Endodermal cell (in vitro differentiated cells): Measurements from ENCODE around the gene THSD4. TPM values are rescaled to one million over a fixed set of nuclear protein-coding genes. Genes with fewer than 3 reads are reported as not detected.

Experiments
- DNase-seq: peaks from one replicate; pipeline ENCODE4 v3.0.0-alpha.2; 2017
- H3K27ac ChIP-seq: 2 replicates; pipeline ENCODE4 v1.5.1; 2013; ENCODE audit warnings: mild to moderate bottlenecking, low read depth, low read length, moderate library complexity
- H3K27me3 ChIP-seq: 2 replicates; pipeline ENCODE4 v1.6.1; 2013; ENCODE audit warnings: mild to moderate bottlenecking, low read length, moderate library complexity; ENCODE audit not compliant: insufficient read depth, control insufficient read depth, poor library complexity, severe bottlenecking
- H3K36me3 ChIP-seq: 2 replicates; pipeline ENCODE4 v1.7.0; 2013; ENCODE audit warnings: mild to moderate bottlenecking, low read length, moderate library complexity; ENCODE audit not compliant: control insufficient read depth, insufficient read depth
- H3K4me1 ChIP-seq: one replicate; pipeline ENCODE4 v1.7.0; 2013; ENCODE audit warnings: low read length; ENCODE audit not compliant: control insufficient read depth, insufficient read depth
- H3K4me3 ChIP-seq: 2 replicates; pipeline ENCODE4 v1.5.1; 2013; ENCODE audit warnings: mild to moderate bottlenecking, low read length, moderate library complexity
- H3K9ac ChIP-seq: 2 replicates; pipeline ENCODE4 v1.6.1; 2013; ENCODE audit warnings: mild to moderate bottlenecking, low read length, moderate library complexity; ENCODE audit not compliant: poor library complexity, severe bottlenecking; ENCODE audit errors: extremely low read depth
- H3K9me3 ChIP-seq: 2 replicates; pipeline ENCODE4 v1.6.1; 2013; ENCODE audit warnings: mild to moderate bottlenecking, low read length, moderate library complexity; ENCODE audit not compliant: control insufficient read depth
- H3K27ac Mint-ChIP-seq: 2 replicates; pipeline ENCODE4 v1.8.0; 2020; ENCODE audit warnings: mixed read lengths
- H3K27me3 Mint-ChIP-seq: 2 replicates; pipeline ENCODE4 v1.8.0; 2021; ENCODE audit warnings: mild to moderate bottlenecking, mixed read lengths; ENCODE audit not compliant: insufficient read depth
- H3K36me3 Mint-ChIP-seq: 2 replicates; pipeline ENCODE4 v1.8.0; 2020; ENCODE audit warnings: low read depth, mixed read lengths
- H3K4me1 Mint-ChIP-seq: 2 replicates; pipeline ENCODE4 v1.8.0; 2020; ENCODE audit warnings: mixed read lengths
- H3K4me3 Mint-ChIP-seq: 2 replicates; pipeline ENCODE4 v1.8.0; 2020; ENCODE audit warnings: mild to moderate bottlenecking, moderate library complexity, mixed read lengths
- H3K9me3 Mint-ChIP-seq: 2 replicates; pipeline ENCODE4 v1.8.0; 2020; ENCODE audit warnings: mild to moderate bottlenecking, mixed read lengths
- CTCF ChIP-seq: fragments of 200-600 bp; sonication (generic); conservative IDR thresholded peaks from 2 replicates; pipeline ENCODE4 v1.5.0; 2021; ENCODE audit warnings: antibody characterized with exemption, mild to moderate bottlenecking
- WGBS, 2 experiments: methylation state at CpG; one replicate each; pipeline versions ENCODE4 v1.1.5 to v1.1.7; 2013; ENCODE audit warnings: missing lambda C conversion rate in 2 of 2, mixed read lengths in 1 of 2; ENCODE audit not compliant: insufficient coverage in 1 of 2, insufficient read length in 1 of 2; 5-methylcytosine and 5-hydroxymethylcytosine counted together
- total RNA-seq, 2 donors: library from RNA; stranded (reverse); fragmentation: NEBNext Ultra II Directional in 1 of 2; extraction: Animal tissue kit (Norgen Biotek cat#: 25700) in 1 of 2; gene quantifications; 2 replicates in 1 of 2; 3 replicates in 1 of 2; pipeline ENCODE4 v1.2.1, GENCODE V29; 2021

Gene THSD4
- total RNA-seq, 2 donors from 2014 or later = 4.6 to 5.4 TPM

GRCh38 chr15:71678191-71678590 is 562.9 kb downstream of the THSD4 start:
- H3K4me3 ChIP-seq = no peak overlapping the region
- Mint-ChIP-seq H3K36me3 (no peaks in the 10 kb centered on the region), H3K9me3 (no peaks in the 10 kb centered on the region), H3K4me1 (peaks cover 47% of the 10 kb centered on the region), H3K4me3 (no peak overlapping the region), H3K27ac (no peak overlapping the region), H3K27me3 (peaks cover 16% of the 10 kb centered on the region)
- no peak overlapping the region for H3K27ac ChIP-seq
- H3K9ac ChIP-seq = no peak overlapping the region
- TF ChIP-seq CTCF = no peak
- H3K9me3 ChIP-seq = no peaks in the 10 kb centered on the region
- peaks cover 12% of the 10 kb centered on the region for H3K27me3 ChIP-seq
- DNase-seq = no peak
- peaks cover 16% of the 10 kb centered on the region for H3K4me1 ChIP-seq
- 57 to 66% methylated on average over 1 to 2 of the region's 2 CpGs for WGBS, 2 experiments
- no peaks in the 10 kb centered on the region for H3K36me3 ChIP-seq

DNA sequence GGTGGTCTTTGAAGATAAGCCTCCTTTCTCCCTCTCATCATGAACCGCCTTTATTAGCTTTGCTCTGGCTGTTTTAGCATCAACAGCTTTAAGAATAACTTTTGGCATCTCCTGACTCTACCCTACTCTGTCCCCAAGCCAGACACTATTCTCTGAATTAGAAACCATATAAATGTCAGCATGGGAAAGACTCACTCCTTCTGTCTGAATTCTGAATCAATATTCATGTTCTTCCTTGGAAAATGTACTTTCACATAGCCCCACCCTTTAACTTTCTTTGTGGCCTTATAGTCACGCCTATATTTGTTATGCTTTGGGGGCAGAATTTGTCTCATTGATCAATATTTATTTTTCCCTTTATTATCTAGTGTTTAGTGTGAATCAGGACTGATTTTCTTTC is 563.3 kb downstream of the THSD4 start:
- DNase-seq = no peak
- Mint-ChIP-seq H3K9me3 (no peaks in the 10 kb centered on the region), H3K27ac (no peak overlapping the region), H3K27me3 (peaks cover 19% of the 10 kb centered on the region), H3K36me3 (no peaks in the 10 kb centered on the region), H3K4me3 (no peak overlapping the region), H3K4me1 (peaks cover 47% of the 10 kb centered on the region)
- H3K4me3 ChIP-seq = no peak overlapping the region
- H3K9me3 ChIP-seq = no peaks in the 10 kb centered on the region
- no peaks in the 10 kb centered on the region for H3K36me3 ChIP-seq
- 77 to 83% methylated on average over 1 of the region's 2 CpGs for WGBS, 2 experiments
- TF ChIP-seq CTCF = no peak
- H3K27ac ChIP-seq = no peak overlapping the region
- no peak overlapping the region for H3K9ac ChIP-seq
- peaks cover 16% of the 10 kb centered on the region for H3K4me1 ChIP-seq
- H3K27me3 ChIP-seq = peaks cover 12% of the 10 kb centered on the region

DNA sequence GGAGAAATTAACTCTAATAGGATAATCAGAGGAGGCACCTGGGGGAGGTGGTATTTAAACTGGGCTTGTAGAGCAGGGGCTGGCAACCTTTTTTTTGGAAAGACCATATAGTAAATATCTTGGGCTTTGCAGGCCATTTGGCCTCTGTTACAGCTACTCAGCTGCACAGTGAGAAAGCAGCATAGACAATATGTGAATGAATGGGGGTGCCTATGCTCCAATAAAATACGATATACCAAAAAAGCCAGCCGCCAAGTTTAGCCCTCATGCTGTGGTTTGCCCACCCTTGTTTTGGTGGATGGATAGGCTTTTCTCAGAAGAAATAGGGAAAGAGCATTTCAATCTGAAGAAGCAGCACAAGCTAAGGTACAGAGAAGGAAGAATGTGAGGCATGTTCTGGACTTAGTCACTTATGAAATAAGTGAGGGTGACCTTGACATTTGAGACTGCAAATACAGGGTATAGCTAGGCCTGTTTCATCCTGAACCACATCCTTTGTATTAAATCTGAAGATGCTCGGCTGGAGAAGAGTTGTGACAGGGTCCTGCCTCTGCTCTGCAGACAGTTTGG is 564.0 kb downstream of the THSD4 start:
- H3K4me3 ChIP-seq = no peak overlapping the region
- TF ChIP-seq CTCF = no peak
- H3K27ac Mint-ChIP-seq = peak overlapping the region; percentile 0
- no peaks in the 10 kb centered on the region for H3K36me3 ChIP-seq
- H3K9me3 Mint-ChIP-seq = no peaks in the 10 kb centered on the region
- H3K27me3 Mint-ChIP-seq = peaks cover 17% of the 10 kb centered on the region
- H3K9ac ChIP-seq = no peak overlapping the region
- H3K4me1 ChIP-seq = peaks cover 16% of the 10 kb centered on the region
- 87 to 92% methylated on average over 3 of the region's 3 CpGs for WGBS, 2 experiments
- DNase-seq = no peak
- H3K4me1 Mint-ChIP-seq = peaks cover 47% of the 10 kb centered on the region
- H3K4me3 Mint-ChIP-seq = no peak overlapping the region
- H3K36me3 Mint-ChIP-seq = no peaks in the 10 kb centered on the region
- H3K9me3 ChIP-seq = no peaks in the 10 kb centered on the region
- peaks cover 12% of the 10 kb centered on the region for H3K27me3 ChIP-seq
- H3K27ac ChIP-seq = no peak overlapping the region
